Measurements from ENCODE around the gene PC.

Gene PC

DNA sequence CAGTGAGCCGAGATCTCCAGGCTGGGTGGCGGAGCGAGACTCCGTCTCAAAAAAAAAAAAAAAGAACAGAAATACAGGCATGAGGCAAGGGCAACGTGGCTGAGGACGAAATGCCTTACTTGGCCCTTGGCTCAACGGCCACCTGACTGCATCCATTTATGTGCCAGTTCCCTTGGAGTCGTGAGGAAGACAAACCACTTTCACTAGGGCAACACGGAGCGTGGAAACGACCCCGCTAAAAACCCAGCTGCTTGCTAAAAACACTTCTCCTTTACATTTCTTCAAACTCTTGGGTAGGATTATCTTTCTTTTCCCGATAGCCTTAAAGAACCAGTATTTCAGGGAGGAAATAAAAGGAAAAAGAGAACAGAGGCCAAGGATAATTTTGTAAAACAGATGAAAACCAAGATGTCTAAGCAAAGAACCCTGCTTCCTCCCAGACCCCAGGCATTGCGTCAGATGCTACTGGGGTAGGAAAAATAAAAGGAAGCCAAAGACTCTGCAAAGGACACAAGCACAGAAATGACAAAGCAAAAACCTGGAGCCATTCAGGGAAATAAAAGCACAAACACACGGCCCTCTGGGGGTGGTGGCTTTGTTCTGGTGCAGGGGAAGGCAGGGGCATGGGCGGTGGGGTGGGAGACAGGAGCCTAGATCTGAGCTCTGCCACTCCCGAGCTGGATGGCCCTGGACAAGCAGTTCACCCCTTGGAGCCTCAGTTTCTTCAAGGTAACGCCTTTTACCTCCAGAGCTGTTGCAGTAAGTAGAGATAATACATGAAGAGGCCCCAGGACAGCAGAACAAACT lies 37.0 kb downstream of the PC start:
- DNase-seq (ENCODE audit: low read depth) = no peak
- H3K4me3 ChIP-seq (replicated peaks; ENCODE audit: low read depth, low read length) = no peak overlapping the region
- TF ChIP-seq, protein P1, sequence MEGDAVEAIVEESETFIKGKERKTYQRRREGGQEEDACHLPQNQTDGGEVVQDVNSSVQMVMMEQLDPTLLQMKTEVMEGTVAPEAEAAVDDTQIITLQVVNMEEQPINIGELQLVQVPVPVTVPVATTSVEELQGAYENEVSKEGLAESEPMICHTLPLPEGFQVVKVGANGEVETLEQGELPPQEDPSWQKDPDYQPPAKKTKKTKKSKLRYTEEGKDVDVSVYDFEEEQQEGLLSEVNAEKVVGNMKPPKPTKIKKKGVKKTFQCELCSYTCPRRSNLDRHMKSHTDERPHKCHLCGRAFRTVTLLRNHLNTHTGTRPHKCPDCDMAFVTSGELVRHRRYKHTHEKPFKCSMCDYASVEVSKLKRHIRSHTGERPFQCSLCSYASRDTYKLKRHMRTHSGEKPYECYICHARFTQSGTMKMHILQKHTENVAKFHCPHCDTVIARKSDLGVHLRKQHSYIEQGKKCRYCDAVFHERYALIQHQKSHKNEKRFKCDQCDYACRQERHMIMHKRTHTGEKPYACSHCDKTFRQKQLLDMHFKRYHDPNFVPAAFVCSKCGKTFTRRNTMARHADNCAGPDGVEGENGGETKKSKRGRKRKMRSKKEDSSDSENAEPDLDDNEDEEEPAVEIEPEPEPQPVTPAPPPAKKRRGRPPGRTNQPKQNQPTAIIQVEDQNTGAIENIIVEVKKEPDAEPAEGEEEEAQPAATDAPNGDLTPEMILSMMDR (IDR thresholded peaks at IDR 0.05; ENCODE audit: low read length, missing control alignments) = no peak

GRCh38 chr11:66919923-66920322 lies 38.3 kb downstream of the PC start:
- TF ChIP-seq, protein P1 (IDR thresholded peaks at IDR 0.05; ENCODE audit: low read length, missing control alignments) = no peak
- no peak overlapping the region for H3K4me3 ChIP-seq (replicated peaks; ENCODE audit: low read depth, low read length)
- no peak for DNase-seq (ENCODE audit: low read depth)

- TF ChIP-seq, protein P1 (IDR thresholded peaks at IDR 0.05; ENCODE audit: low read length, missing control alignments) = no peak
- no peak overlapping the region for H3K4me3 ChIP-seq (replicated peaks; ENCODE audit: low read depth, low read length)
- DNase-seq (ENCODE audit: low read depth) = no peak
These were observed 39.4 kb downstream of the PC start for GRCh38 chr11:66918741-66919140.

DNA sequence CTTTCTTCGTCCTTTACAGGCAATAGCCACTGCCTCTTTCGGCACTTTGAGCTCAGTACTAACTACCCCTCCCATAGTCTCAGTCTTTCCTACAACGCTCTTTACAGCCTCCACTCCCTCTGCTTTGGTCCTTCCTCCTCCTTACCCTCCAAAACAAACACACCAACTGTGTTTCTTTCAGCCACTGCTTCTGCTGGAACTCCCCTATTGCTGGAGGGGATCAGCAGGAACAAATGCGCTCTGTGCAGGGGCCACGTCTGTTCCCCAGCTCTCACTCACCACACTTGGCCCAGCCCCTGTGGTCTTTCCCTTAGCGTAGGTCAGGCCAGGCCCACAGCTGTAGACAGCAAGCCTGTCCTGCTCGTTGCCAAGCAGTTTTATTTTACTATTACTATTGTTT lies 42.3 kb downstream of the PC start:
- H3K4me3 ChIP-seq (replicated peaks; ENCODE audit: low read depth, low read length) = no peak overlapping the region
- DNase-seq (ENCODE audit: low read depth) = no peak
- TF ChIP-seq, protein P1 (IDR thresholded peaks at IDR 0.05; ENCODE audit: low read length, missing control alignments) = no peak

- TF ChIP-seq, protein P1 (IDR thresholded peaks at IDR 0.05; ENCODE audit: low read length, missing control alignments) = no peak
- no peak for DNase-seq (ENCODE audit: low read depth)
- no peak overlapping the region for H3K4me3 ChIP-seq (replicated peaks; ENCODE audit: low read depth, low read length)
These were observed 42.9 kb downstream of the PC start for GRCh38 chr11:66915046-66915832.

GRCh38 chr11:66914505-66914904 lies 43.7 kb downstream of the PC start:
- no peak for DNase-seq (ENCODE audit: low read depth)
- H3K4me3 ChIP-seq (replicated peaks; ENCODE audit: low read depth, low read length) = no peak overlapping the region
- TF ChIP-seq, protein P1 (IDR thresholded peaks at IDR 0.05; ENCODE audit: low read length, missing control alignments) = no peak

Measured in fibroblast of pulmonary artery (primary cell).